KOPT-K1 (cell line): ENCODE data around the gene RALGAPA1.
"Not testable (repeated sequence)": the region's sequence is repeated elsewhere in the genome, so short reads cannot be mapped to it uniquely, and the experiment has no call there.

Experiments
- H3K27ac ChIP-seq: fragments of 200-600 bp; sonication (generic); 2 replicates; pipeline ENCODE4 v1.5.1; 2016; ENCODE audit warnings: antibody characterized with exemption, mild to moderate bottlenecking, low read depth, low read length; ENCODE audit not compliant: poor library complexity, severe bottlenecking
- H3K36me3 ChIP-seq: fragments of 200-600 bp; sonication (generic); 2 replicates; pipeline ENCODE4 v1.5.1; 2017; ENCODE audit warnings: antibody characterized with exemption, mild to moderate bottlenecking, low read length, moderate library complexity; ENCODE audit not compliant: insufficient read depth
- H3K9me3 ChIP-seq: fragments of 200-600 bp; sonication (generic); 2 replicates; pipeline ENCODE4 v1.5.1; 2017; ENCODE audit warnings: antibody characterized with exemption, low read length, mild to moderate bottlenecking; ENCODE audit not compliant: insufficient read depth, poor library complexity, severe bottlenecking

RALGAPA1 gene

GRCh38 chr14:35754671-35755070 lies 54.4 kb downstream of the RALGAPA1 start:
- peaks cover 34% of the 10 kb centered on the region for H3K36me3 ChIP-seq
- no peak overlapping the region for H3K27ac ChIP-seq
- peaks cover 9% of the 10 kb centered on the region for H3K9me3 ChIP-seq

DNA sequence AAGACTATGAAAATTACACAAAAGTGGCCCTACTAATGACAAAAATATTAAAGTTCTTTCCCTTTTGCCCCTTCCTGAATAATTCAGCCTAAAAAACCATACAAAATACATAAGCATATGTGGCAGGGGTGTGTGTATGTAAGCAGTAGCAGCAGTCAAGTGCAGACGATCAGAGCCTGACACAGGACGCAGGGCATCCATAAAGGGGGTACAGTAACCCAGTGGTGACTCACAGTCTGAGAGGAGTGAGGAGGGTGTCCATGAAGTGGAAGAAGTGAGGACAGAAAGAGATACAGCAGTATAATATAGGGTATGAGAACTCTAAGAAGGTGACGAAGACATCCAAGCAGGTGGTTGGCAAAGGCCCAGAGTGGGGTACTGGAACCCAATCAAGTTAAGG lies 56.7 kb downstream of the RALGAPA1 start:
- peaks cover 36% of the 10 kb centered on the region for H3K36me3 ChIP-seq

DNA sequence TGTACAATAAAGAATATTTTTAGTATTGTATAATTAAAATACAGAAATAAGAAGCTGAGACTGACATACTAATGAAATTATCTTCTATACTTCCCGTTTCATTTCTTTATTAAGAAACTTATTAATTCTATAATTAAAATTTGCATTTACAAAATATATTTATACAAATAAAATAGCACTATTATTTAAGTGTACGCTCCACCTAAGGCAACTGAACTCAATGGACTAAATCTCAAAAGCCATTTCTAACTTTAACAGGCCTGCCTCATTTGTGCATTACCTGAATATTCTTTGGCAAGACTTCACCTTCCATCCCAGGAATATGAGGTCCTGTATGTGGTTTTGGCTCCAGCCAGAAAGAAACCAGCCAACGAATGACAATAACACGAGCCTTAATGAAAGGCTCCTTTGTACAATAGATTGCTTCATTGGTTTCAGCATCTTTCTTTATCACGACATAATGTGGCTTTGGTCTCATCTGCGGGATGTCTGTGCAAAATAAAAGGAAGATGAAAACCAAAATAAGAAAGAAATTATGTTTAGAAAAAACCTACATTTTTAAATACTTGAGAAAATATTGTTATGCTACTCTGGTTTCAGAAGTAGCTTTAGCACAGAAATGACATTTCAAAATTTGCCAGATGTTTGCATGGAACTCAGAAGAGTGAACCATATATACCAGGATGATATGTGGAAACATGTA lies 58.7 kb downstream of the RALGAPA1 start:
- H3K36me3 ChIP-seq = peaks cover 26% of the 10 kb centered on the region
- peaks cover 9% of the 10 kb centered on the region for H3K9me3 ChIP-seq
- no peak overlapping the region for H3K27ac ChIP-seq

More for the DNA sequence above, 56.7 kb downstream of the RALGAPA1 start:
- Histone ChIP-seq H3K27ac (no peak overlapping the region), H3K9me3 (peaks cover 9% of the 10 kb centered on the region)

DNA sequence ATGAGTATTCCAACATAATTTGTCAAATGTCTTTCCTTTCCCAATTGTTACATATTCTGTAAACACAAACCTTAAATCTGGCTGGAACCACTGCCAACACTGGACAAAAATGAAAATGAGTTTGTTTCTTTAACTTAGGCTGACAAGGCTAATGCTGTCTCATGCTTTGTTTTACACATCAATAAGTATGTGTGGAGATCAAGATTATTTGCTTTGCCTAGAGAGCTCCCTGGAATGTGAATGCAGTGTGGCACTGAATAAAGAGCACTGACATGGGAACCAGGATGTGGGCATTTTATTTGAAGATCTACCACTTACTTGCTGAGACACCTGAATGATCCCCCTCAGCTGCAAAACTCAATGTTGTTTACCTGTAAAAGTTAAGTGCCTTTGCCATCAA lies 61.7 kb downstream of the RALGAPA1 start:
- Histone ChIP-seq H3K27ac (no peak overlapping the region), H3K36me3 (peaks cover 13% of the 10 kb centered on the region), H3K9me3 (no peaks in the 10 kb centered on the region)

DNA sequence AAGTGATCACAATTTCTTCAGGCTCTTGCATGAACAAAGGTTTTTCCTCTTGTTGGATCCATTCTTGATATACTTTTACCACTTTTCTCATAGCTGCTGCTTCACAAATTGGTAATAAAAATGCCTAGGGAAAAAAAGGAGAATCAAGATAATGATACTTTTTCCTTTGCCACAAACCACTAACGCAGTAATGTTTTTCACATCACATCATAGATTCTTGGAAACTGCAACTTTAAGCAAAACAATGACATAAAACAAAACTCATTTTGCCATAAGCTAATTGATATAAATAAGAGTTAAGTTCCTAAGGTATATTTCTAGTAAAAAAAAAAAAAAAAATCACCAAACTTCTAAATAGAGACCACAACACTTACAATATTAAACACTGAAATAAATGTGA lies 66.7 kb downstream of the RALGAPA1 start:
- H3K36me3 ChIP-seq = peaks cover 7% of the 10 kb centered on the region
- H3K9me3 ChIP-seq = no peaks in the 10 kb centered on the region
- no peak overlapping the region for H3K27ac ChIP-seq

DNA sequence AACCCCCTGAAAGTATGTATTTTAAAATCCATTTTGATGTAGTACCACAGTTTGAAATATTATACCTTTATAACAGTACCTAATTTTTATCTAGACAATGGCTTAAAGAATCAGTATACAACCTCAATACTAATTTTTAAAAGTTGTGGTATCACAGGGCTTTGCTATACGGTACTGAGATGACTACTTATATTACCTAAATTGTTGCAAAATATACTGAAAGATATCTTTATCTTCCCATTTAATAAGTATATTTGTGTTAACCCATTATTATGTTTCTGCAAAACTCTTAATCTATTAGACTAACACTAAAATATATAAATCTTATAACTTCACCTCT lies 67.1 kb downstream of the RALGAPA1 start:
- H3K27ac ChIP-seq = no peak overlapping the region
- peaks cover 4% of the 10 kb centered on the region; the same call in 1 of the 2 replicates for H3K36me3 ChIP-seq
- no peaks in the 10 kb centered on the region for H3K9me3 ChIP-seq

GRCh38 chr14:35741345-35742031 lies 67.6 kb downstream of the RALGAPA1 start:
- Histone ChIP-seq H3K9me3 (no peaks in the 10 kb centered on the region), H3K36me3 (peaks cover 4% of the 10 kb centered on the region; the same call in 1 of the 2 replicates), H3K27ac (no peak overlapping the region)

DNA sequence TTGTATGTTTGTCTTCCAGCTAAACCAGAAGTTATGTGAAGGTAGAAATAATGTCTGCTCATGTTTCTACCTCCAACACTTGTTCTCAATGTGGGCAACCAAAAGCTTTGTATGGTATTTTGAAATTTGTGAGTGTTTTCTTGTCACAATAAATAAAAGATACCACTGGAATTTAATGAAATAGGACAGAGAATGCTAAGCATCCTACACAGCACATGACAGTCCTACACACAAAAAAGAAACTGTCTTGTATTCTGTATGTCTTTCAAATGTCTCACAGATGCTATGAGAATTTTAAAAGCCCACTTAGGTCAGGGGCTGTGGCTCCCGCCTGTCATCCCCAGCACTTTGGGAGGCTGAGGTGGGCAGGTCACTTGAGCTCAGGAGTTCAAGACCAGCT lies 68.9 kb downstream of the RALGAPA1 start:
- Histone ChIP-seq H3K27ac (no peak overlapping the region), H3K36me3 (peaks cover 4% of the 10 kb centered on the region; the same call in 1 of the 2 replicates), H3K9me3 (no peaks in the 10 kb centered on the region)

- H3K9me3 ChIP-seq, H3K36me3 ChIP-seq, H3K27ac ChIP-seq: not testable (repeated sequence)
These were observed 73.9 kb downstream of the RALGAPA1 start for GRCh38 chr14:35735163-35735562.

DNA sequence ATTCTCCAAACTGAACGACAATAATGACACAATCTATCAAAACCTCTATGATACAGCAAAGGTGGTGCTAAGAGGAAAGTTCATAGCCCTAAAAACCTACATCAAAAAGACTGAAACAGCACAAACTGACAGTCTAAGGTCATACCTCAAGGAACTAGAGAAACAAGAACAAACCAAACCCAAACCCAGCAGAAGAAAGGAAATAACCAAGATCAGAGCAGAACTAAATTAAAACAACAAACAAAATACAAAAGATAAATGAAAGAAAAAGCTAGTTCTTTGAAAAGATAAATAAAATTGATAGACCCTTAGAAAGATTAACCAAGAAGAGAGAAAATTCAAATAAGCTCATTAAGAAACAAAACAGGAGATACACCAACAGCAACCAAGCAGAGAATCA lies 75.6 kb downstream of the RALGAPA1 start:
- H3K36me3 ChIP-seq, H3K27ac ChIP-seq, H3K9me3 ChIP-seq: not testable (repeated sequence)

DNA sequence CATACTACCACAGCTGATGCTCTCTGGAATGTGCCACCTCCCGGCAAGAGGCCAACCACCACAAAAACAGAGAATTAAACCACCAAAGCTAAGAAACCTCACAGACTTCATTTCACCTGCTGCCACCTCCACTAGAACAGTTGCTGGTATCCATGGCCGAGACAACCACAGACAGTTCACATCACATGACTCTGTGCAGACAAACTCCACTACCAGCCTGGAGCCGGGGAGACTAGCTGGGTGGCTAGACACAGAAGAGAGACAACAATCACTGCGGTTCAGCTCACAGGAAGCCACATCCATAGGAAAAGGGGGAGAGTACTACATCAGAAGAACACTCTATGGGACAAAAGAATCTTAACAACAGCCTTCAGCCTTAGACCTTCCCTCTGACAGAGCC lies 78.2 kb downstream of the RALGAPA1 start:
- Histone ChIP-seq H3K36me3 (no peaks in the 10 kb centered on the region), H3K9me3 (no peaks in the 10 kb centered on the region), H3K27ac (peak overlapping the region; percentile 41)

GRCh38 chr14:35727764-35728163 lies 81.3 kb downstream of the RALGAPA1 start:
- H3K27ac ChIP-seq = no peak overlapping the region
- no peaks in the 10 kb centered on the region for H3K9me3 ChIP-seq
- no peaks in the 10 kb centered on the region for H3K36me3 ChIP-seq

GRCh38 chr14:35725930-35726329 lies 83.2 kb downstream of the RALGAPA1 start:
- Histone ChIP-seq H3K27ac (no peak overlapping the region), H3K9me3 (no peaks in the 10 kb centered on the region), H3K36me3 (peaks cover 2% of the 10 kb centered on the region; the same call in 1 of the 2 replicates)

GRCh38 chr14:35715079-35715478 lies 94.0 kb downstream of the RALGAPA1 start:
- no peaks in the 10 kb centered on the region for H3K9me3 ChIP-seq
- no peak overlapping the region for H3K27ac ChIP-seq
- peaks cover 4% of the 10 kb centered on the region for H3K36me3 ChIP-seq

DNA sequence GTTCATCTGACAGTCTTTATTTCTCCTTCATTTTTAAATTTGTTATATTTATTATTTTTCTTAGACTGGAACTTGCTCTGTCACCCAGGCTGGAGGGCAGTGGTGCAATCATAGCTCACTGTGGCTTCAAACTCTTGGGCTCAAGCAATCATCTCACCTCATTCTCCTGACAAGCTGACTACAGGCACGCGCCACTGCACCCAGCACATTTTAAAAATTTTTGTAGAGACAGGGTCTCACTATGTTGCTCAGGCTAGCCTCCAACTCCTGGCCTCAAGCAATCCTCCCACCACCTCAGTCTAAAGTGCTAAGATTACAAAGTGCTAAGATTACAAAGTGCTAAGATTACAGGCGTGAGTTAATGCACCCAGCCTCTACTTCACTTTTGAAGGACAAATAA lies 96.6 kb downstream of the RALGAPA1 start:
- Histone ChIP-seq H3K27ac (no peak overlapping the region), H3K9me3 (no peaks in the 10 kb centered on the region)

GRCh38 chr14:35708062-35708461 lies 101.0 kb downstream of the RALGAPA1 start:
- H3K36me3 ChIP-seq = peaks cover 15% of the 10 kb centered on the region; the same call in 1 of the 2 replicates
- no peaks in the 10 kb centered on the region for H3K9me3 ChIP-seq
- no peak overlapping the region for H3K27ac ChIP-seq

More for the DNA sequence above, 96.6 kb downstream of the RALGAPA1 start:
- H3K36me3 ChIP-seq = peaks cover 9% of the 10 kb centered on the region
